IMR-90 (cell line): ENCODE measurements around the gene AXIN2. TPM values are rescaled to one million over a fixed set of nuclear protein-coding genes. Genes with fewer than 3 reads are reported as not detected.

ENCODE experiments used
- ATAC-seq: fragments of 200-7000 bp; cut with Tn5 transposase; 2 replicates; pipeline ENCODE4 v1.9.1; 2020; ENCODE audit warnings: low read depth, mild to moderate bottlenecking, moderate library complexity
- BruUV-seq: library from RNA; stranded (reverse); fragments of 400-500 nt; replicated peaks from 2 replicates; lab custom pipeline; 2021; lab: Mats Ljungman, UMichigan
- CTCF ChIA-PET: fragments of 300-600 bp; formaldehyde crosslinking; extraction: SDS; loops from one replicate; lab custom pipeline; 2021; ENCODE audit warnings: antibody characterized with exemption; lab: Yijun Ruan, JAX
- POLR2A ChIA-PET: fragments of 300-600 bp; sonication (Branson Sonifier 250); formaldehyde crosslinking; loops from one replicate; lab custom pipeline; 2022; ENCODE audit warnings: antibody characterized with exemption; ENCODE audit not compliant: unreplicated experiment; lab: Charles Lee
- DNase-seq: peaks from one replicate; pipeline ENCODE4 v3.0.0; 2013
- H2AFZ ChIP-seq: replicated peaks from 2 replicates; pipeline ENCODE3; 2013; ENCODE audit warnings: low read length, mild to moderate bottlenecking; ENCODE audit not compliant: poor library complexity
- H2AK5ac ChIP-seq: 2 replicates; pipeline ENCODE4 v1.6.1; 2013; ENCODE audit warnings: low read depth, low read length, inconsistent platforms
- H2AK9ac ChIP-seq: replicated peaks from 2 replicates; pipeline ENCODE3; 2013; ENCODE audit warnings: mild to moderate bottlenecking, low read depth, low read length, moderate library complexity; ENCODE audit not compliant: poor library complexity
- H2BK120ac ChIP-seq: 2 replicates; pipeline ENCODE4 v1.6.1; 2013; ENCODE audit warnings: low read depth, low read length, inconsistent platforms
- H2BK15ac ChIP-seq: 3 replicates; pipeline ENCODE4 v1.6.1; 2013; ENCODE audit warnings: low read depth, low read length, inconsistent platforms
- H2BK20ac ChIP-seq: 2 replicates; pipeline ENCODE4 v1.6.1; 2013; ENCODE audit warnings: low read depth, mild to moderate bottlenecking, inconsistent platforms, low read length, moderate library complexity
- H2BK5ac ChIP-seq: 2 replicates; pipeline ENCODE4 v1.6.1; 2013; ENCODE audit warnings: mild to moderate bottlenecking, low read depth, low read length, inconsistent platforms; ENCODE audit not compliant: poor library complexity, severe bottlenecking
- H3K14ac ChIP-seq: replicated peaks from 2 replicates; pipeline ENCODE4 v1.6.1; 2013; ENCODE audit warnings: low read depth, low read length, inconsistent platforms
- H3K18ac ChIP-seq: 2 replicates; pipeline ENCODE4 v1.6.1; 2013; ENCODE audit warnings: low read depth, low read length, control low read depth
- H3K23ac ChIP-seq: 2 replicates; pipeline ENCODE4 v1.6.1; 2013; ENCODE audit warnings: low read depth, low read length, inconsistent platforms
- H3K27ac ChIP-seq: 2 replicates; pipeline ENCODE4 v1.5.1; 2013; ENCODE audit warnings: mild to moderate bottlenecking, control low read depth, low read length; ENCODE audit not compliant: insufficient read depth
- H3K27me3 ChIP-seq: 2 replicates; pipeline ENCODE4 v1.6.1; 2013; ENCODE audit warnings: low read length; ENCODE audit not compliant: control insufficient read depth, insufficient read depth
- H3K36me3 ChIP-seq: 2 replicates; pipeline ENCODE4 v1.6.1; 2013; ENCODE audit warnings: low read length, mixed read lengths; ENCODE audit not compliant: control insufficient read depth, insufficient read depth
- H3K4ac ChIP-seq: 2 replicates; pipeline ENCODE4 v1.6.1; 2013; ENCODE audit warnings: low read depth, low read length, inconsistent platforms
- H3K4me1 ChIP-seq: 2 replicates; pipeline ENCODE4 v1.6.1; 2013; ENCODE audit warnings: low read length, mixed read lengths; ENCODE audit not compliant: control insufficient read depth, insufficient read depth
- H3K4me2 ChIP-seq: 2 replicates; pipeline ENCODE4 v1.6.1; 2013; ENCODE audit warnings: low read depth, mild to moderate bottlenecking, control low read depth, low read length, moderate library complexity
- H3K4me3 ChIP-seq: 2 replicates; pipeline ENCODE4 v1.5.1; 2013; ENCODE audit warnings: low read depth, mild to moderate bottlenecking, control low read depth, low read length, moderate library complexity; ENCODE audit not compliant: insufficient read depth
- H3K56ac ChIP-seq: 2 replicates; pipeline ENCODE4 v1.6.1; 2013; ENCODE audit warnings: low read length, inconsistent platforms; ENCODE audit not compliant: insufficient read depth; ENCODE audit errors: extremely low read depth
- H3K79me1 ChIP-seq, 2 experiments: 2 replicates each; pipeline ENCODE4 v1.6.1; 2013; ENCODE audit warnings: low read length in 2 of 2, inconsistent platforms in 1 of 2, low read depth in 1 of 2
- H3K9ac ChIP-seq: 2 replicates; pipeline ENCODE4 v1.6.1; 2013; ENCODE audit warnings: low read depth, low read length, control low read depth
- H3K9me1 ChIP-seq: 2 replicates; pipeline ENCODE4 v1.6.1; 2013; ENCODE audit warnings: low read length, inconsistent platforms; ENCODE audit not compliant: insufficient read depth
- H3K9me3 ChIP-seq: 2 replicates; pipeline ENCODE4 v1.6.1; 2013; ENCODE audit warnings: low read length; ENCODE audit not compliant: control insufficient read depth, insufficient read depth
- H4K20me1 ChIP-seq: 2 replicates; pipeline ENCODE4 v1.6.1; 2013; ENCODE audit warnings: low read length, inconsistent platforms; ENCODE audit not compliant: insufficient read depth
- H4K5ac ChIP-seq: 2 replicates; pipeline ENCODE4 v1.6.1; 2013; ENCODE audit warnings: mild to moderate bottlenecking, low read depth, low read length, control low read depth
- H4K8ac ChIP-seq, 2 experiments: 2 replicates each; pipeline ENCODE4 v1.6.1; 2013; ENCODE audit warnings: low read depth in 2 of 2, low read length in 2 of 2, control low read depth in 1 of 2, inconsistent platforms in 1 of 2
- H4K91ac ChIP-seq: 2 replicates; pipeline ENCODE4 v1.6.1; 2013; ENCODE audit warnings: low read depth, low read length, inconsistent platforms; ENCODE audit not compliant: insufficient read depth
- CTCF ChIP-seq: conservative IDR thresholded peaks from 2 replicates; pipeline ENCODE4 v1.5.1; 2012; ENCODE audit warnings: mild to moderate bottlenecking, low read depth, low read length, improper control_type of control experiment
- MAZ ChIP-seq: IDR thresholded peaks from 2 replicates; pipeline ENCODE4 v1.6.1; 2012; ENCODE audit warnings: low read depth, mild to moderate bottlenecking, low read length, improper control_type of control experiment, moderate library complexity, borderline replicate concordance
- MXI1 ChIP-seq: IDR thresholded peaks from 2 replicates; pipeline ENCODE4 v1.6.1; 2012; ENCODE audit warnings: low read depth, mild to moderate bottlenecking, low read length, moderate library complexity, borderline replicate concordance
- NFE2L2 ChIP-seq: fragments of 150-350 bp; IDR thresholded peaks from 2 replicates; pipeline ENCODE4 v1.6.1; 2016; ENCODE audit warnings: low read depth, mild to moderate bottlenecking, low read length
- POLR2A ChIP-seq: IDR thresholded peaks from 2 replicates; pipeline ENCODE4 v1.6.1; 2012; ENCODE audit warnings: mild to moderate bottlenecking, low read depth, low read length
- WGBS, 2 experiments: methylation state at CpG; one replicate each; pipeline versions ENCODE4 v1.1.5 to v1.1.7; 2013; ENCODE audit warnings: missing lambda C conversion rate in 2 of 2; ENCODE audit not compliant: insufficient read length in 1 of 2; ENCODE audit errors: extremely low coverage in 2 of 2; 5-methylcytosine and 5-hydroxymethylcytosine counted together
- dilution Hi-C: fragments of 300-500 bp; cut with HindIII; formaldehyde crosslinking; loops from one replicate; pipeline ENCODE4 v1.14.3; 2018; ENCODE audit warnings: low sequenced_read_pairs; ENCODE audit not compliant: unreplicated experiment
- in situ Hi-C: fragments of 300-500 bp; cut with MboI; formaldehyde crosslinking; loops from 3 replicates; pipeline ENCODE4 v1.14.3; 2019; ENCODE audit warnings: low sequenced_read_pairs, inconsistent platforms, mixed read lengths
- intact Hi-C: fragments of 100-400 bp; cut with micrococcal nuclease; formaldehyde crosslinking; loops from 2 replicates; pipeline ENCODE4 v1.10.0; 2022
- polyA plus RNA-seq, 3 experiments: library from polyadenylated mRNA; depleted of rRNA; stranded (reverse); fragments of >200 nt; gene quantifications; 2 replicates each; pipeline ENCODE4 v1.2.3, GENCODE V29; 2012; ENCODE audit warnings: low replicate concordance in 1 of 3
- total RNA-seq: library from RNA; depleted of rRNA; stranded (reverse); fragments of >200 nt; gene quantifications from 2 replicates; pipeline ENCODE4 v1.2.3, GENCODE V29; 2012

AXIN2 gene
- total and polyA plus RNA-seq, 2 of the 4 experiments (the other 2 are of a cell fraction), result 0.91 to 1.8 TPM

- intact Hi-C loops, result loop anchor here (1.0 kb wide), 2 partner anchors 22 to 254 kb away; no protein-coding TSS in a partner anchor
- peak overlapping the region; percentile 63; the same call in 1 of the 2 replicates for H3K27ac ChIP-seq
- H2BK20ac ChIP-seq, result peak overlapping the region; percentile 48
- H3K4me2 ChIP-seq, result peak overlapping the region; percentile 29
- in situ Hi-C loops, result no loop called here
- H3K79me1 ChIP-seq, result no peaks in the 10 kb centered on the region
- H3K9ac ChIP-seq, result no peak overlapping the region; the same call in 1 of the 2 replicates
- no peaks in the 10 kb centered on the region for H3K9me3 ChIP-seq
- H3K36me3 ChIP-seq, result peaks cover 19% of the 10 kb centered on the region; the same call in 1 of the 2 replicates
- DNase-seq, result peak; percentile 88
- no peaks in the 10 kb centered on the region for H4K20me1 ChIP-seq
- no peak overlapping the region for H2BK15ac ChIP-seq
- POLR2A ChIA-PET, result no interaction called here
- H3K18ac ChIP-seq, result peak overlapping the region; percentile 31; the same call in 1 of the 2 replicates
- H3K4me3 ChIP-seq, result no peak overlapping the region
- H2AK5ac ChIP-seq, result peak overlapping the region; percentile 74; the same call in 1 of the 2 replicates
- TF ChIP-seq POLR2A (no peak), MAZ (peak; percentile 61; the same call in 1 of the 2 replicates), NFE2L2 (peak; percentile 30; the same call in 1 of the 2 replicates), CTCF (0 out of 2 replicates have a peak, but pooled peaks have one; percentile 16), MXI1 (0 out of 2 replicates have a peak, but pooled peaks have one; percentile 27)
- CTCF ChIA-PET, result interaction anchor here (0.6 kb wide), 2 partner anchors 237 to 408 kb away, joined by 5 to 6 read pairs; no protein-coding TSS in a partner anchor
- peak overlapping the region in 1 of 2 experiments; percentile 41; a peak in 1 of 4 replicates for H4K8ac ChIP-seq
- H3K4me1 ChIP-seq, result peaks cover 26% of the 10 kb centered on the region
- H3K9me1 ChIP-seq, result peaks cover 5% of the 10 kb centered on the region; the same call in 1 of the 2 replicates
- 4% methylated on average over 4 of the region's 16 CpGs; no CpG with 5 or more reads in 1 of the 2 experiments for WGBS, 2 experiments
- H4K5ac ChIP-seq, result peak overlapping the region; percentile 8; the same call in 1 of the 2 replicates
- dilution Hi-C loops, result no loop called here
- no peak overlapping the region for H4K91ac ChIP-seq
- BruUV-seq, result no TSS peak
- H3K14ac ChIP-seq, result peak overlapping the region; percentile 44; the same call in 1 of the 2 replicates
- peak overlapping the region; percentile 41 for H3K23ac ChIP-seq
- no peak overlapping the region for H2BK5ac ChIP-seq
- peak overlapping the region; percentile 67 for H2BK120ac ChIP-seq
- no peaks in the 10 kb centered on the region for H3K27me3 ChIP-seq
- H2AFZ ChIP-seq, result peak overlapping the region; percentile 62
- no peak overlapping the region; the same call in 1 of the 2 replicates for H3K56ac ChIP-seq
- H3K4ac ChIP-seq, result peak overlapping the region; percentile 67
- ATAC-seq, result peak; percentile 93
- H2AK9ac ChIP-seq, result no peak overlapping the region
Observed at GRCh38 chr17:65531256-65532100, 30.0 kb downstream of the AXIN2 start.
